GM18511 (cell line): Measurements from ENCODE around the gene NALCN.

Experiments used
- ATAC-seq: cut with Tn5 transposase; IDR thresholded peaks from one replicate; pipeline ENCODE4 v1.9.1; 2021; ENCODE audit warnings: mild to moderate bottlenecking, moderate library complexity; ENCODE audit not compliant: unreplicated experiment

Gene NALCN

DNA sequence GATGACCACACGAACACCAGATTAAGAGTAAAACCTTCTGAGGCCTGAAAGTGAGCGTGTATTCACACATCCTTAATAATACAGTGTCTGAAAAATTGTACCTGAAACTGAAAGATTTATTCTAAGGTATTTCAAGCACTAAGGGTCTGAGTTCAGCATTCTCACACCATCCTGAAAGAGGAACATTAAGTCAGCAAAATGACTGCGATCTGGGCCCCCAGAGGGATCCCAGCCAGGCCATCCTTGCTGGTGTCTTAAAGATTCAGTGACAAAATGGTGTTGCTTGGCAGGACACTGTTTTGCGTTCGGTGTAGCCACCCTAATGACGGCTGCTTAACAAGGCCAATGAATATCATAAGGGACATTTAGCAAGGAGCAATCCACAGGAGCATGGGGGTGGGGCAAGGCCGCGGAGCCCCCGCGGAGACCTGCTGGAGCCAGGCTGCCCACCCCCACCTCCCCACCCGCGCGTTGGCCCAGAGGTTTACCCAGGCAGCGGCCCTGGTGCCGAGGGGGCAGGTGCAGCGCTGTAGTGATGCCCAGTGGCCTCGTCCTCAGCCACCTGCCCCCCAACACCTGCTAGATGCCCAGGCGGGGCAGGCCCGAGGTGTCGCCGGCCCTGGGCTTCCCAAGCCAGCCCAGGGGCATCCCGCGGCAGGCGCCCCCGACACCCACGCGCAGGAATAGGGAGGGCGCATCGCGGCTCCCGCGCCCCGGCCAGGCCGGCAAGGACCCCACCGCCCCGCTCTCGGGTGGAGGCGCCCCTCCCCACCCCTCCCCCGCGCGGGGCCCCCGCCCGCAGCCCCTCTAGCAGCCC is 742 bp downstream of the NALCN start:
- peak; percentile 58 for ATAC-seq

DNA sequence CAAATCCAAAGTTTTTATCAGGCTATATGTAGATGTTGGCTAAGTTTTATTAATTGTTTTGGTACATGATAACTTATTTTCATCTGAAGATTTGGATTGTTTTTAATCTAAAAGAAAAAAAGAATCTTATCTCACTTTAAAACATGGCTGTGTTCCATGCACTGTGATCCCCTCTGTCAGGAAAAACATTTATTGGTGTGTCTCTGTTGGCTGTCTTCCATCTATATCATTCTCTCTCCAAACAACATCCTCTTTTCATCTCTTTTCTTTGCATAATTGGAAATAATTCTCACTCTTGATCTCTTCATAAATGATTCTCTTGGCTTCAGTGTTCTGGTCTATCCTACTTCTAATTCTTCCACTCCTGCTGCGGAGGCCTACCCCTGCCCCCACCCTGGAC is 4.2 kb downstream of the NALCN start:
- ATAC-seq, result no peak

DNA sequence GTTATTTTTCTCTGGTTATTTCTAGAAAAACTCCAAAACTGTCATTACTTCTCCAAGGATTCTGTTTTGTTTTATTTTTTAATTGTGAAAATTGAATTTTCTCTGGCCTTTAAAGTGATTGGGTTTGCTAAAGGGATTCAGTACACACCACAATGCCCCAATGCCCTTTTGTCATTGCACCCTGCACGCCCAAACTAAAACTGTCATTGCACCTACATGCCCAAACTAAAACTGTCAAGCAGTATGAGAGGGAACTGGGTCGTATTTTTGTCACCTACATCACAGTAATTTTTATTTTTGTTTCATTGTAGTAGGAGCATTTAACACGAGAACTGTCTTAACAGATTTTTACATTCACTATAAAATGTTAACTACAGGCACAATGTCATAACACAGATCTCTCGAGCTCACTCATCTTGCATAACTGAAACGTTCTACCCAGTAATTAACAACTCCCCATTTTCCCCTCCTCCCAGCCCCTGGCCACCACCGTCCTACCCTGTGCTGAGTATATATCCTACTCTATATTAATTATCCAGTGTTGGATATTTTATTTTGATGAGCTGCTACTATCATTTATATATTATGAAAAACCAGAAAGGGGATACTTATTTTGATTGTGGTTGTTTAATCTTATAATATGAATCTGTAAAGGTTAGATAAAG is 7.2 kb downstream of the NALCN start:
- no peak for ATAC-seq

DNA sequence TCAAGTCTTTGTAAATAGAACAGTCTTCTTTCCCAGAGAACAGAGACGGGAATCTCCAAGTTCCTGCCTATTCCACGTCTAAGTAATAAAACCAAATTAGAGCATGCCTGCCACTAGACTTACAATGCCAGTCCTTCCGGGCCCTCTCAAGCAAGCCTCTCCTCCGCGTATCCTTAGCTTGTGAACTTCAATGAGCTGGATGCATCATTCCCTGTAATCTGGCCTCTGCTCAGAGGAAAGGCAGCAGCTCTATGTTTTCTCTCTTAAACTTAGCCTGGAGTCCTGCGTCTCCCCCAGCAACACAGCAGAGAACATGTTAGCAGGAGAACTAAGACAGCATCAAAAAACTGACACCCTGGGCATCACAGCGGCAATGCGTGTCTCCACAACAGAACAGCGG is 8.2 kb downstream of the NALCN start:
- no peak for ATAC-seq

DNA sequence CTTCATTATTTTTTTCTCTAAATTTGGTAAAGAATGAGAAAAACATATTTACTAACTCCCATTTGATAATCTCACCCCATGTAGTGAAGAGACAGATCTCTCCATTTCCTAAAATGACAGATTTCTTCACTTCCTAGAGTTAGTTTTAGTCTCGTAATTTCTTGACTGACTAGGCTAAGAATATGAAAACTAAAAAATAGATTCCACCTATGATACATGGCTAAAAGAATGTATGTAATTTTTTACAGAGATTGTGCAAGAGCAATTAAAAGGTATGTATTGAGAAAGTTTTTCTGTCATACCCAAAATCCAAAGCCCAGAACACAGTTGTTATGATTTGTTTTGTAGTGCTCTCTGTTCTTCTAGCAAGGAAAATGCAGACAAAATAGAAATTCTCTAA is 9.5 kb downstream of the NALCN start:
- ATAC-seq, result no peak

DNA sequence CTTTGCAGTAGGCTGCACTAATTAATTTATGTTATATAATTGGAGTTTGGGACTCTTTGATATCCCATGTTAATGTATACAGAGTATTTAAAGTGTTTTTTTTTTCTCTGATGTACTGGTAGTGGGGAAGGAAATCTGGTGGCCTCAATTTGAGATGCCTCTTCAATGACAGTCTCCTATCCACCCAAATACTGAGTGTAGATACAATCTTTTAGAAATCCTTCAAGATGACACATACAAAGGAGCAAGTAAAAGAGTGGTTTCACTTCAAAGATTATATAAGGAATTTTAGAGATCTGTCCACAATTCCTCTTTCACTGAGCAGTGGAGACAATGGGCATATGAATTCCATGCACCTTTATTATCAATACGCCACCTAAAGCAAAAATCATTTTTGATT is 15.1 kb downstream of the NALCN start:
- no peak for ATAC-seq

DNA sequence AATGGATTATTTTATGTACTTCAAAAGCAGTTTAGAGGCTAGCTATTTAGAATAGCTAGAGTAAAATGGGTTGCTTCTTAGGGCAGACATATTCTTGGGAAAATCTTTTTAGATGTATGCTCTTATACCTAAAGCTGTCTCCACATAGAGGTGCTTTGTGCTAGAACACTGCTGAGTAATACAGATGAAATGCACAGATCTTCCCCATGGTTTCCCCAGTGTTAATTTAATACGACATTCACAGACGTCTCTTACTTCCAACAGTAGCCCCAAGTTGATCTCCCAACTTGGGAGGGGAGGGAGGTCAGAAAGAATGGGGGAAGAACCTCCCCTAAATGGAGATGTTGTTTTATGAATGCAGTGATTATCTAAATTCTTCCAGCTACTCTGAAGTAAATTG is 16.9 kb downstream of the NALCN start:
- ATAC-seq, result no peak

DNA sequence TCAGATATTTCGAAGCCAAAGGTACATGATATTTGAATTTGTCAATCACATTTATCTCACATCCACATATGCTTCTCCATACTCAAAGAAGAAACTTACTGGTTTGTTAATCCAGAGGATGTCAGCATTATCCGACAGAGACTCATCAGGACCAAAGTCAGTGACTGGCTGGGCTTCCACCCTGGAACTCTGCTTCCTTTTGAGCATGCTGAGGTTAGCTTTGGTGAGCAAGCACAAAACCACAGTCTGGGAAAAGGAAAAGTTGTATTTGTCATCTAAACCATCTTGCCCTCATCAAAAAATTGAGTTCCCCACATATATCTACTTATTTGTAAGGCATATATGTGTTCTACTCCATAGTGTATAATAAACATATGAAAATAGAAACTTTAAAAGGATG is 17.4 kb downstream of the NALCN start:
- ATAC-seq, result no peak

DNA sequence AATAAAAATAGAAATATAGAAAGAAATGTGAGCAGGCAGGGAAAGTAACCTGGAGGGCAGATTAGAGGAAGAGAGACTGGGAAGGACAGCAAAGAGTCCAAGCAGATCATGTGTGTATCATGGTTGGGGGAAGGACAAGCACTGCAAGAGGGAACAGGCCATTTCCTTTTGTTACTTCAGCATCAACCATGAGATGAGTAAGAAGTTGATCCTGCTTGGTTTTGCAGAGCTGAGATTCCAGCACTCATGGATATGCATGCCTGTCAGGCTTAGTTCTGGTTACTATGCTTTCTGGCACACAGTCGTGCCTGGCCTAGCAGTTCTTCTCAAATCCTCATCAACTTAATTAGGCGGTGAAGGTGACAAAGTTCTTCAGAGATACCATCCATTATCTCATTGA is 18.1 kb downstream of the NALCN start:
- ATAC-seq, result no peak

DNA sequence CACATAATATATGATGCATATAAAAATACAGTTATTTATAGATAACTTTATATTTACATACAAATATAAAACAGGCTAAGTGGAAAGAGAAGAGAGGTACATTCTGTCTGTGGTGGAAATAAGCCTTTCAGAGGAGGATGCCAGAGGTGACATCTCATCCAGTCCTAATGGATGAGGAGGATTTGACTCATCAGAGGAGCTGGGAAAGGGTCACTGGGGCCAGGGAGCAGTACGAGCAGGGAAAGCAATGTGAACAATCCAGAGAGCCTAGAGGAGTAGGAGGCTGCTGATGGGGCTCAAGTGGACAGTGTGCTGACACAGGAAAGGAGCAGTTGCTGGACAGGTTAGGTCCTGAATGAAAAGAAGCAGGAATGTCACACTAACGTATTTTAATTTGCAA is 18.6 kb downstream of the NALCN start:
- ATAC-seq, result no peak

DNA sequence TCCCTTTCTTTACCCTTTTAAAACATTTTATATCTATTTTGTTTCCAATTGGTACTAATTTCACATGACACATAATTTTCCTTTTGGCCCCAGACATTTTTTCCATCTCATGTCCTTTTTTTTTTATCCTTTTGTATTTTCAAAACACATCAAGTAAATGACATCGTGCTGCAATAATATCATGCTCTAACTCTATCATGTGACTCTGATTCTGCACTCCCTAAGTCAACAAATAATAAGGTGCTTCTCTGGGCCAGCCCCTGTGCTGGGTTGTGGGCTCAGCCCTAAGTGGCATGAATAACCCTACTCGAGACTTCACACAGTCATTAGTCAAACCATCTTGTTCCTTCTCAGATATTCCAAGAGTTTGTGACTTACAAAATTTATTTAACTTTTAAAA is 21.7 kb downstream of the NALCN start:
- no peak for ATAC-seq

DNA sequence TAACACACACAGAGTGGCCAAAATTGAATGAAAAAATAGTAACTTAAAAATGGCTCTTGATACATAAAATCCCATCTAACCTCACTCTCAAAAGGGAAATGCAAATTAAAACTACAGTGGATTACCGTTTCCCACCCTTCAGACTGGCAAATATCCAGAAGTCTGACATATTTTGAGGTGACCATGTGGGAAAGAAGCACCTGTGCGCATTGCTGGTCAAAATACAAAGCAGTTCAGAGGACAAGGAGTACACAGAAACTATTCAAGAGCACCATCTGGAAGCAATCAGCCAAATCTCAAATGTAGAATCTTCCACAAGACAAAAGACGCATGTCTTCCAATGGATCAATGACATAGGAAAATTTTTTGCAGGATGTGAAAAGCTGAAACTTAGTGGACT is 23.2 kb downstream of the NALCN start:
- no peak for ATAC-seq

DNA sequence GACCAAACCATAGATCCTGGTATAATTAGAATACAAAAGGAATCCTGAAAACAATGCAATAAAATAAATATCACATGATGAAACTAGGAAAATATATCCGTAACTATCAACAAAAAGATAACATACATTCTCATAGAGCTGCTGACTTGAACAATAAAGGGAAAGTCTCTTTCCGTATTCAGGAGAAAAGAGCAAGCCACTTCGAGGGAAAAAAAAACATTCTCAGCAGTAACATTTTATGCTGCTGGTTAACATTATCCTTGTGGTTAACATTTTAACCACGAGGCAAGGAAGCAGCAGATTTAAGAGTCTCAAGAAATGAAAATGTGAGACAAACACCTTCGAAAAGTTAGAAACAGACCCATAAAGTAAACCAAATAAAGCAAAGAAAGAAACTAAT is 25.8 kb downstream of the NALCN start:
- ATAC-seq, result no peak

DNA sequence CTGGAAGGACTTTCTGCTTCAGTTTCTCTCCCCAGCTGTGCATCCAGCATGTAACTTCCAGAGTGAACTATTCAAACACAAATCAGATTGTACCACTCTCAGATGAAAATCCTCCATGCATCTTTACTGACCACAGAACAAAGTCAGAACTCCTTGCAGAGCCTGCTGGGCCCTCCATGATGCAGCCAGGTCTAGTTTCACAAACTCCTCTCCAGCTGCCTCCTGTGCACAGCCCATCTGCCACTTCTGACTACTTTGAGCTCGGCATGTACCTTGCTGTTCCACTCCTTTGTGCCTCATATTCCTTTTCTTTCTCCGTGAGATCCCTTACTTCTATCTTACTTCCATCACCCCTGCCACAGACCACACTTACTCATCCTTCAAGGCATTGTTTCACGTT is 31.4 kb downstream of the NALCN start:
- ATAC-seq, result no peak

DNA sequence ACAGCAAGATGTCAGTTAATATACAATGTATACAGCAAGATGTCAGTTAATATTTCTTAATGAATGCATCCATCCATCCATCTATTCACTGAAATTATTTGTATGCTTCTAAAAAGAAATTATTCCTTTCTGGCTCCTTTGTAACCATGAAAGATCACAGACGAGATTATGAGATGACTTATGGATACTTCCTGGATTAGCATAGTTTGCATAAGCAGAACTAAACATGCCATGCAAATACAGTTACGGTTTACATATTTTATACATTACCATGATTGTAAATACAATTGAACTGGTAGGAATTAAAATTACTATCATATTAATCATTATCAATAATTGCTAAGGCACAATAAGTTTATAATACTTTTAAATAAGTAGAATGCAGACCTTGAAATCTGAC is 32.7 kb downstream of the NALCN start:
- no peak for ATAC-seq

DNA sequence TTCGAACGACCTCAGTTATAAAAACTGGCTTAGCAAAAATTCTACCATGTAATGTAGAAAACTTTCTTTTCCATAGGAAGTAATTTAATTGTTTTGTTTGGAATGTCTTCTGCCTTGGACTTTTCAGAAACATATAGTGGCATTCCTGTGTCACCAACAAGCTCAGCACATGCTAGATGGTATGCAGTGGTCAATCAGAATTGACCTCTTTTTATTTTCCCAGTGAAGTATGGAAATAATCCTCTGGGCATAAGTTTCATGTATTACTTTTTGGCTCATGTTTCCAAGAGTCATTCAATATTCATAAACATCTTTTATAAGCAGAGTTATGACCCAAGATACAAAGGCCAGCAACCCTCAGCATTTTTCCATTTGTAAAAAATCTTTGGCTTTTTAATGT is 33.6 kb downstream of the NALCN start:
- ATAC-seq, result no peak

DNA sequence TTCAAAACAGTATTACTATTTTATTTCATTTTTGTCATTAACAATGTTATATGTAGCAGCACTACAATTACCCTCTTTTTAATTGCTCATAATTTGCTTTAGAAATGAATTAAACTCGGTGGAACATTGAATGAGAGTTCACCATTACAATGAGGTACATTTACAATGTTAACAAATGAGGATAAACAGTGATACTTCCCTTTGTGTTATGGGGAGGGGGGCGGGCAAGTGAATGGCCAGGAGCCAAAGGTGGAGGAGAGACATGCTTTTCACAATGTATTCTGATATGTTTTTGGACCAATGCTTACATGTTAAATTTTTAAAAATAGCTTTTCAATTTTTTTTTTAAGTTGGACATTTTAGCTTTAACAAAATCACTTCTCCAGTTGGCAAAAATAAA is 34.2 kb downstream of the NALCN start:
- no peak for ATAC-seq

DNA sequence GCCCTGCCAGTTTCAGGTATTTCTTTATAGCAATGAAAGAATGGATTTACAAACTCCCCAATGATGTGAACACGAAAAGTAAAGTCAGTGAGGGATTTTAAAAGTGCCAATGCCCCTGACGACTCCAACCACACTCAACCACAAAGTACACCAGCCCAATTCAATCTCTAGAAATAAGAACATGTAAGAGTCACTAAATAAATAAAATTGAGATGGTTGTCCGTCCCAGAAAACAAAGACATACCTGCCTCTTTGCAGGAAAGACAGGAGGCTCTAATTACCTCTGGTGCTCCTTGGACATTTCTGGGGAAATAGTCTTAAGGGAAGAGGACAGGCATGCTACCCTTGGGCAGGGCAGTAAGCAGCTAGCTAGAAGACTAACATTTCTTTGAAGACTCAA is 55.8 kb downstream of the NALCN start:
- no peak for ATAC-seq

DNA sequence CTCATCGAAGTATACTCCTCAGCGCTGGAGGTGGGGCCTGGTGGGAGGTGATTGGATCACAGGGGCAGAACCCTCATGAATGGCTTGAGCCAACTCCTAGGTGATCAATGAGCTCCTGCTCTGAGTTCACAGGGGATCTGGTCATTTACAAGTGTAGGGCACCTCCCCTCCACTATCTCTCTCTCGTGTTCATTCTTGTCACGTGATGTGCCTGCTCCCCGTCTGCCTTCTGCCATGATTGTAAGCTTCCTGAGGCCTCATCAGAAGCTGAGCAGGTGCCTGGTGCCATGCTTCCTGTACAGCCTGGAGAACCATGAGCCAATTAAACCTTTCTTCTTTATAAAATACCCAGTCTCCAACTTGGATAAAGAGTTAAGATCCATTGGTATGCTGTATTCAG is 61.4 kb downstream of the NALCN start:
- ATAC-seq, result no peak

DNA sequence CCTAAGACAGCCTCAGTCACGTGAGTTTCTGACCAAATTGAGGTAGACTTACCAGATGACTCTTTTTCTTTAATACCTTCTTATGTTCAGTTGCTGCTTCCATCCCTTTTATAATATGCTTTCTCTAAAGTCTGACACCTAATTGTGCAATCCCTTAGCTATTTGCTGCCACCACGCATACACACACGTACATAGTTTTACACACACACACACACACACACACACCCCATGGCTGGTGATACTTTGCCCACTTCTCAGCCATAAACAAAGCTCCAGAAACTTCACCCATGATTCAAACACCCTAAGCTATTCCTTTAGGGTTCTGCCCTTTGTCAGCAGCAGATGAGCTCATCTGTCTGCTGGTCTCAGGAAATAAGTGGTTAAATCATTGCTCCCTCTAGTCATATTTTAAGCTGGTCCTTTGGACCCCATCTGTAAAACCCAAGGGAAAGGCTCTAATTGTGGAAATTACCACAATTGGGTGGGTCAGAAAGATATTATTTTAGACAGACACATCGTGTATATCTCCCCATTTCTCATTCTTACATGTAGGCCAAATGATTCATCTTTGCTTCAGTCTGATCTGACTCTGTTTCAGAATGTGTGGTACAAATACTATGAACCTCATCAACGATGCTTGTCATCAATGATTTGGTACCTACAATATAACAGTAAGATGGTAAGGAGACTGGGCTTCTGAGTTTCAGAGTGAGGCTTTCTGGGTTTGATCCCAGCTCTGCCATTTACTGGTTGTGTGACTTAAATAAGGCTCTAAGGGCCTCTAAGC is 69.2 kb downstream of the NALCN start:
- no peak for ATAC-seq

DNA sequence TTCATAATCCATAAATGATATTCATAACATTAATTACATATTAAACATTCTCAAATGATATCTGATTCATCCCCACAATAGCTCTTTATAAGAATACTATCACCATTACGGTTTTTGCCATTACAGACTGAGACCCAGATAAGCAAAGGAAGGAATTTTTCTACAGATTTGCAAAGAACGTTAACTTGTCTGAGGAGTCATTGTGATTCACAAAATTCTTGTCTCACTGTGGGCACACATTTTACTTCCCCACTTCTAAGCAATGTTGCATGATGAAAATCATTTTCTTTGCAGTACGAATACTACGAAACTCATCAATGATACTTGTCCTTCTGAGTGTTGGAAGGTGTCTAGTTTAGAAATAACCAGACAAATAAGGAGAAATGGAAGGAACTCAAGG is 70.1 kb downstream of the NALCN start:
- ATAC-seq, result no peak
